D721Med (cell line): ENCODE measurements around the gene LARP1.

Experiments used
- DNase-seq: peaks from one replicate; pipeline ENCODE4 v3.0.0; 2011; ENCODE audit warnings: low spot score; ENCODE audit not compliant: insufficient read length
- FAIRE-seq: peaks from 2 replicates; lab custom pipeline; 2011; peaks lifted over from hg19 to GRCh38; lab: Jason Lieb, UNC
- CTCF ChIP-seq: IDR thresholded peaks from 2 replicates; pipeline ENCODE4 v1.5.1; 2012; ENCODE audit warnings: mild to moderate bottlenecking, control low read depth; ENCODE audit not compliant: insufficient read depth; ENCODE audit errors: missing control alignments

LARP1 gene

GRCh38 chr5:154784856-154785255 is 29.7 kb downstream of the LARP1 start:
- FAIRE-seq (no peak), DNase-seq (no peak)
- TF ChIP-seq CTCF: no peak

- TF ChIP-seq CTCF: no peak
- DNase-seq: no peak
- FAIRE-seq: no peak
These were observed 31.2 kb downstream of the LARP1 start for GRCh38 chr5:154786414-154786813.

- no peak for TF ChIP-seq CTCF
- FAIRE-seq (no peak), DNase-seq (no peak)
These were observed 33.0 kb downstream of the LARP1 start for GRCh38 chr5:154788212-154788611.

- TF ChIP-seq CTCF: no peak
- no peak for DNase-seq
- FAIRE-seq: no peak
These were observed 36.4 kb downstream of the LARP1 start for GRCh38 chr5:154791535-154791934.

- no peak for TF ChIP-seq CTCF
- DNase-seq (no peak), FAIRE-seq (no peak)
These were observed 38.7 kb downstream of the LARP1 start for GRCh38 chr5:154793599-154794524.

- FAIRE-seq (no peak), DNase-seq (no peak)
- TF ChIP-seq CTCF: no peak
These were observed 39.5 kb downstream of the LARP1 start for GRCh38 chr5:154794525-154795234.
